Measurements from ENCODE around the gene AOPEP. TPM values are rescaled to one million over a fixed set of nuclear protein-coding genes. Genes with fewer than 3 reads are reported as not detected.
A peak's percentile ranks its signal among the peaks of the same experiment; 100 is the strongest.

The AOPEP gene
- total RNA-seq, 1 experiment from 2014 or later, result 89.5 TPM

DNA sequence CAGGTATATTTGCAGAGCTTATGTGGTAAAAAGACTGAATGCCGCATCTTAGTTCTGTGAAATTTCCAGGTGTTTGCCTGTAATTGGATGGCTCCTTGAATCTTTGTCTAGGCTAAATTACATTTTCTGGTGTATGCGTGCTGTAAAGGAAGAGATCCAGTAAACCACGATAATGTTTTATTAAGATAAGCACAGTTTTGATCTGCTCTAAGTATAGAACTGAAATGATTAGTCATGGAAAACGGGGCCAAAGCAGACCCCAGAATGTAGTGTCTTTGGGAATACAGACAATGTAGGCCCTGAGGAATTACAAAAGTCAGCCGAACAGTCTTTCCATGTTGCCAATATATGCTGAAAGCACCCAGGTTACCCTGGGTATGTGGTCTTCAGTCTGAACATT is 333.7 kb downstream of the AOPEP start:
- intact Hi-C loops (cut with micrococcal nuclease; ENCODE audit: unreplicated experiment), result no loop called here
- Mint-ChIP-seq H3K27ac (ENCODE audit: unreplicated experiment) (peak overlapping the region; percentile 56), H3K4me3 (ENCODE audit: low read depth, unreplicated experiment) (peak overlapping the region; percentile 34), H3K4me1 (ENCODE audit: low read depth, unreplicated experiment) (peaks cover 70% of the 10 kb centered on the region), H3K27me3 (ENCODE audit: unreplicated experiment) (no peaks in the 10 kb centered on the region), H3K9me3 (ENCODE audit: low read depth, unreplicated experiment) (no peaks in the 10 kb centered on the region), H3K36me3 (ENCODE audit: insufficient read depth, unreplicated experiment) (peaks cover 78% of the 10 kb centered on the region)
- CTCF ChIA-PET, result no interaction called here
- no peak for DNase-seq
- BruUV-seq (replicated peaks), result no TSS peak
- TF ChIP-seq, protein P1, sequence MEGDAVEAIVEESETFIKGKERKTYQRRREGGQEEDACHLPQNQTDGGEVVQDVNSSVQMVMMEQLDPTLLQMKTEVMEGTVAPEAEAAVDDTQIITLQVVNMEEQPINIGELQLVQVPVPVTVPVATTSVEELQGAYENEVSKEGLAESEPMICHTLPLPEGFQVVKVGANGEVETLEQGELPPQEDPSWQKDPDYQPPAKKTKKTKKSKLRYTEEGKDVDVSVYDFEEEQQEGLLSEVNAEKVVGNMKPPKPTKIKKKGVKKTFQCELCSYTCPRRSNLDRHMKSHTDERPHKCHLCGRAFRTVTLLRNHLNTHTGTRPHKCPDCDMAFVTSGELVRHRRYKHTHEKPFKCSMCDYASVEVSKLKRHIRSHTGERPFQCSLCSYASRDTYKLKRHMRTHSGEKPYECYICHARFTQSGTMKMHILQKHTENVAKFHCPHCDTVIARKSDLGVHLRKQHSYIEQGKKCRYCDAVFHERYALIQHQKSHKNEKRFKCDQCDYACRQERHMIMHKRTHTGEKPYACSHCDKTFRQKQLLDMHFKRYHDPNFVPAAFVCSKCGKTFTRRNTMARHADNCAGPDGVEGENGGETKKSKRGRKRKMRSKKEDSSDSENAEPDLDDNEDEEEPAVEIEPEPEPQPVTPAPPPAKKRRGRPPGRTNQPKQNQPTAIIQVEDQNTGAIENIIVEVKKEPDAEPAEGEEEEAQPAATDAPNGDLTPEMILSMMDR (IDR thresholded peaks at IDR 0.05; ENCODE audit: unreplicated experiment), result no peak

DNA sequence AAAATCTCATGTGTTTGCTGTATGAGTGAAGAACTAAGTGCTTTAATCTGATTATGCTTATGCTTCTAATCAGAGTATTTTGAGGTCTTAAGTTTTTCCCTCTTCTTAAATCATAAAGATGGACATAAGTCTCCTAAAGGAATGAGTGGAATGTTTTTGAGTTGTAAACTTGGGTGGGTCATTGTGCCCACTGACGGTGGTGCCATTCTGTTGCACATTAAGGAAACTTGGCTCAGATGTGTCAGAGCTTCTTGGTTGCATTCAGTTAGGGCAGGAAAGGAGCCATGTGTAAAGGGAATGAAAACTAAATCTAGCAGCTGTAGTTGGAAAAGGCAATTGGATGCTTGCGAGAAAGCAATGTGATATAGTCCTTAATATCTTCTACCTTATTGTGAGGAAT is 334.4 kb downstream of the AOPEP start:
- peaks cover 63% of the 10 kb centered on the region for H3K4me1 Mint-ChIP-seq (ENCODE audit: low read depth, unreplicated experiment)

DNA sequence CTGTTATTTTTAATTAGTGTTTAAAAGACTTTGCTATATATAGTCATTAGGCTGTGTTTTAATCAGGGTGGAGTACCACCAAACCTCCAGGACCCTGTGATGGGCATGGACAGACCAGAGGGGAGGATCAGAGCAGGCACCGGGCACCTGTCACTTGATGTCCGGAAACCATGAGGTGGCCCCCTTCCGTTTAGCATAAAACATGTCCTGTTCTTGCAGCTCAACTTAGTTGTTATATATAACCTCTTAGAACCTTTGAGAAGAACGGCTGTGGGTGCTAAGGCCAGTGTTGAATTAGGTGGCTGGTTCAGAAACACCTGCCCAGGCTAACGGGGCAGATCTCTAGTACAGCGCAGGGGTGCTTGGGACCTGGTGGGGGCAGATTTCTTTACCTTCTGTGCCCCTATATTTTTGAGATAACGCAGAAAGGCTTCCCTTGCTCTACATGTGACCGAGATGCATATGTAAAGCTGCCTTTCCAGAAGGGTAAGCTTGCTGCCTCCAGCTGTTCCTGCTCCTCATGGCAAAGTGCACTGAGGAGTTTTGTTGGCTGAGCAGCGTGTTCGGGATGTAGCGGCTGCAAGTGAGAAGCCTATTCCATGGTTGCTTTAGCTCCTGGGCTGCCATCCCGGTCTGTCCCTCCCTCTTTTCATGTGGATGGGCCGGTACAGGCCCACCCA is 335.6 kb downstream of the AOPEP start:
- BruUV-seq (replicated peaks), result no TSS peak
- peaks cover 77% of the 10 kb centered on the region for H3K36me3 Mint-ChIP-seq (ENCODE audit: insufficient read depth, unreplicated experiment)
- no peaks in the 10 kb centered on the region for H3K9me3 Mint-ChIP-seq (ENCODE audit: low read depth, unreplicated experiment)
- CTCF ChIA-PET, result no interaction called here
- H3K27ac Mint-ChIP-seq (ENCODE audit: unreplicated experiment), result peak overlapping the region; percentile 68
- H3K4me1 Mint-ChIP-seq (ENCODE audit: low read depth, unreplicated experiment), result peaks cover 56% of the 10 kb centered on the region
- TF ChIP-seq, protein P1 (IDR thresholded peaks at IDR 0.05; ENCODE audit: unreplicated experiment), result no peak
- intact Hi-C loops (cut with micrococcal nuclease; ENCODE audit: unreplicated experiment), result no loop called here
- H3K27me3 Mint-ChIP-seq (ENCODE audit: unreplicated experiment), result no peaks in the 10 kb centered on the region
- no peak for DNase-seq
- H3K4me3 Mint-ChIP-seq (ENCODE audit: low read depth, unreplicated experiment), result no peak overlapping the region

More for the DNA sequence above, 334.4 kb downstream of the AOPEP start:
- TF ChIP-seq, protein P1 (IDR thresholded peaks at IDR 0.05; ENCODE audit: unreplicated experiment), result no peak
- CTCF ChIA-PET, result no interaction called here
- peak overlapping the region; percentile 19 for H3K4me3 Mint-ChIP-seq (ENCODE audit: low read depth, unreplicated experiment)
- no peak overlapping the region for H3K27ac Mint-ChIP-seq (ENCODE audit: unreplicated experiment)
- no peak for DNase-seq
- H3K27me3 Mint-ChIP-seq (ENCODE audit: unreplicated experiment), result no peaks in the 10 kb centered on the region
- intact Hi-C loops (cut with micrococcal nuclease; ENCODE audit: unreplicated experiment), result no loop called here
- no peaks in the 10 kb centered on the region for H3K9me3 Mint-ChIP-seq (ENCODE audit: low read depth, unreplicated experiment)
- BruUV-seq (replicated peaks), result no TSS peak
- peaks cover 81% of the 10 kb centered on the region for H3K36me3 Mint-ChIP-seq (ENCODE audit: insufficient read depth, unreplicated experiment)

DNA sequence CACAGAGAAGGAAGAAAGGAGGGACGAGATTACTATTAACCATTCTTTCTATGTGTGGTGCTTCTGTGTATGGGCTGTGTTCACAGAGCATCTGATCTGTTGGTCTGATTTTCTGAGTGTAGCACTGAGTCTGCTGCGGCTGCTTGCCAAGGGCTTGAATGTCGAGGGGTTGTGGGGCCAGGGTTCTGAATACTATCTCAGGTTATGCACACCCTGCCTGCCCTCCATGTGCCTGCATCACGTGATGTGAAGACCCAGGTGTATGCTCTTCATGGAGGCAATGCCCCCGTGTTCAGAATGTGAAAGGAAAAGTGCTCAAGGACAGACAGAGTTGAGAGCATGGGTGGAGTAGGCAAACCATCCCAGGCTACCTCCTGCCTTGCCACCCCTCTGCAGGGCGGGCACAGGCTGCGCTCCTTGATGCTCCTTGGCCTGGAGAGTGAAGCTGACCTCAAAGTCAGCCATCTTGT is 336.1 kb downstream of the AOPEP start:
- TF ChIP-seq, protein P1 (IDR thresholded peaks at IDR 0.05; ENCODE audit: unreplicated experiment), result no peak
- CTCF ChIA-PET, result no interaction called here
- no peaks in the 10 kb centered on the region for H3K9me3 Mint-ChIP-seq (ENCODE audit: low read depth, unreplicated experiment)
- H3K4me1 Mint-ChIP-seq (ENCODE audit: low read depth, unreplicated experiment), result peaks cover 51% of the 10 kb centered on the region
- peak overlapping the region; percentile 68 for H3K27ac Mint-ChIP-seq (ENCODE audit: unreplicated experiment)
- no peak overlapping the region for H3K4me3 Mint-ChIP-seq (ENCODE audit: low read depth, unreplicated experiment)
- no peaks in the 10 kb centered on the region for H3K27me3 Mint-ChIP-seq (ENCODE audit: unreplicated experiment)
- BruUV-seq (replicated peaks), result no TSS peak
- DNase-seq, result no peak
- intact Hi-C loops (cut with micrococcal nuclease; ENCODE audit: unreplicated experiment), result no loop called here
- H3K36me3 Mint-ChIP-seq (ENCODE audit: insufficient read depth, unreplicated experiment), result peaks cover 71% of the 10 kb centered on the region
